Transverse colon (tissue), 4 donors: ENCODE results near the gene GUCY1B1. TPM values are rescaled to one million over a fixed set of nuclear protein-coding genes. Genes with fewer than 3 reads are reported as not detected.

Experiments used
- DNase-seq: peaks from one replicate; pipeline ENCODE4 v3.0.0-alpha.2; 2019
- H3K27ac ChIP-seq, 4 donors: fragments of 200-600 bp; sonication (generic); 2 replicates each; pipeline ENCODE4 v1.5.1; 2016 to 2018; ENCODE audit warnings: inconsistent platforms in 4 of 4
- H3K27me3 ChIP-seq: fragments of 200-600 bp; sonication (generic); 2 replicates; pipeline ENCODE4 v1.5.1; 2017; ENCODE audit warnings: inconsistent platforms
- H3K36me3 ChIP-seq, 4 donors: fragments of 200-600 bp; sonication (generic); 2 replicates each; pipeline ENCODE4 v1.5.1; 2017 to 2019; ENCODE audit warnings: inconsistent platforms in 4 of 4
- H3K4me1 ChIP-seq, 4 donors: fragments of 200-600 bp; sonication (generic); 2 replicates each; pipeline ENCODE4 v1.5.1; 2017 to 2020; ENCODE audit warnings: inconsistent platforms in 4 of 4
- H3K4me3 ChIP-seq, 4 donors: fragments of 200-600 bp; sonication (generic); 1 replicate in 1 of 4; 2 replicates in 3 of 4; pipeline versions ENCODE4 v1.5.1 to v1.6.1; 2017 to 2019; ENCODE audit warnings: inconsistent platforms in 4 of 4
- H3K9me3 ChIP-seq, 2 donors: fragments of 200-600 bp; sonication (generic); 2 replicates each; pipeline ENCODE4 v1.5.1; 2017 to 2019; ENCODE audit warnings: inconsistent platforms in 2 of 2
- CTCF ChIP-seq, 5 experiments: fragments of 200-600 bp in 3 of 5; fragments of 450-650 bp in 2 of 5; sonication (generic) in 3 of 5; IDR thresholded peaks; 1 replicate in 2 of 5; 2 replicates in 3 of 5; pipeline ENCODE4 v1.5.1; 2016 to 2017; ENCODE audit warnings: antibody characterized with exemption in 5 of 5, inconsistent platforms in 3 of 5, mild to moderate bottlenecking in 2 of 5, moderate library complexity in 1 of 5
- EP300 ChIP-seq: sonication (generic); formaldehyde crosslinking; IDR thresholded peaks from one replicate; pipeline ENCODE4 v1.6.1; 2017; ENCODE audit warnings: antibody characterized with exemption, low read depth
- POLR2A ChIP-seq: fragments of 450-650 bp; IDR thresholded peaks from one replicate; pipeline ENCODE4 v1.6.1; 2016; ENCODE audit warnings: antibody characterized with exemption, mild to moderate bottlenecking, moderate library complexity
- POLR2AphosphoS5 ChIP-seq, 3 donors: sonication (generic); formaldehyde crosslinking; IDR thresholded peaks; one replicate each; pipeline ENCODE4 v1.6.1; 2016; ENCODE audit warnings: antibody characterized with exemption in 3 of 3
- WGBS, 2 donors: methylation state at CpG; one replicate each; pipeline ENCODE4 v1.1.5; 2018; ENCODE audit warnings: low coverage in 1 of 2; 5-methylcytosine and 5-hydroxymethylcytosine counted together
- in situ Hi-C, 4 donors: fragments of 200-750 bp; cut with MboI; loops; one replicate each; pipeline versions ENCODE4 v1.15.0 to v1.15.1; 2017; ENCODE audit warnings: low sequenced_read_pairs in 3 of 4, low pct_ligation_motif_present in 1 of 4, low pct_unique_long_range_greater_than_20kb in 1 of 4
- intact Hi-C: fragments of 100-400 bp; cut with DNase I; formaldehyde crosslinking; loops from one replicate; pipeline ENCODE4 v1.15.1; 2023; ENCODE audit warnings: low total_unique reads
- total RNA-seq, 4 donors: library from RNA; depleted of rRNA; stranded (reverse); fragments of >200 nt; gene quantifications; one replicate each; pipeline ENCODE4 v1.1.0, GENCODE V29; 2016

The GUCY1B1 gene
- total RNA-seq, 4 donors from 2014 or later, result 6.0 to 20.3 (median 10.6) TPM

- in situ Hi-C loops (no loop called here), intact Hi-C loops (no loop called here)
- Histone ChIP-seq H3K36me3 (no peaks in the 10 kb centered on the region), H3K27ac (no peak overlapping the region), H3K27me3 (no peaks in the 10 kb centered on the region), H3K4me3 (no peak overlapping the region), H3K9me3 (no peaks in the 10 kb centered on the region), H3K4me1 (no peaks in the 10 kb centered on the region)
- DNase-seq, result no peak
- WGBS, 2 donors, result 80 to 93% methylated on average over 1 of the region's 1 CpG
- TF ChIP-seq EP300 (no peak), CTCF (IDR thresholded peaks at IDR 0.05) (no peak), POLR2AphosphoS5 (IDR thresholded peaks at IDR 0.05) (no peak), POLR2A (no peak)
These were observed 17.3 kb upstream of the GUCY1B1 start for GRCh38 chr4:155741546-155741945.

- no peak for DNase-seq
- Histone ChIP-seq H3K4me3 (no peak overlapping the region), H3K4me1 (no peaks in the 10 kb centered on the region), H3K27ac (no peak overlapping the region), H3K36me3 (no peaks in the 10 kb centered on the region), H3K9me3 (no peaks in the 10 kb centered on the region), H3K27me3 (no peaks in the 10 kb centered on the region)
- TF ChIP-seq CTCF (IDR thresholded peaks at IDR 0.05) (no peak), EP300 (no peak), POLR2A (no peak), POLR2AphosphoS5 (IDR thresholded peaks at IDR 0.05) (no peak)
- in situ Hi-C loops, result no loop called here
- intact Hi-C loops, result no loop called here
- 54% methylated on average over 3 of the region's 3 CpGs; no CpG with 5 or more reads in 1 of the 2 donors for WGBS, 2 donors
These were observed 16.4 kb upstream of the GUCY1B1 start for GRCh38 chr4:155742310-155743015.

- WGBS, 2 donors, result 69 to 77% methylated on average over 4 to 5 of the region's 5 CpGs
- H3K27me3 ChIP-seq, result no peaks in the 10 kb centered on the region
- in situ Hi-C loops (no loop called here), intact Hi-C loops (no loop called here)
- H3K36me3 ChIP-seq, result no peaks in the 10 kb centered on the region
- no peak overlapping the region for H3K27ac ChIP-seq
- H3K9me3 ChIP-seq, result no peaks in the 10 kb centered on the region
- TF ChIP-seq POLR2AphosphoS5 (IDR thresholded peaks at IDR 0.05) (no peak), POLR2A (no peak), EP300 (no peak), CTCF (IDR thresholded peaks at IDR 0.05) (no peak)
- no peak overlapping the region for H3K4me3 ChIP-seq
- no peak for DNase-seq
- H3K4me1 ChIP-seq, result no peaks in the 10 kb centered on the region
These were observed 12.8 kb upstream of the GUCY1B1 start for GRCh38 chr4:155745984-155746383.

- no peak overlapping the region for H3K27ac ChIP-seq
- no peaks in the 10 kb centered on the region for H3K36me3 ChIP-seq
- no peaks in the 10 kb centered on the region for H3K27me3 ChIP-seq
- H3K4me1 ChIP-seq, result no peaks in the 10 kb centered on the region
- 80 to 83% methylated on average over 1 to 2 of the region's 2 CpGs for WGBS, 2 donors
- no peak overlapping the region for H3K4me3 ChIP-seq
- no peaks in the 10 kb centered on the region for H3K9me3 ChIP-seq
- TF ChIP-seq EP300 (no peak), CTCF (IDR thresholded peaks at IDR 0.05) (no peak), POLR2A (no peak), POLR2AphosphoS5 (IDR thresholded peaks at IDR 0.05) (no peak)
- DNase-seq, result no peak
- in situ Hi-C loops, result no loop called here
- intact Hi-C loops, result no loop called here
These were observed 10.8 kb upstream of the GUCY1B1 start for GRCh38 chr4:155748039-155748438.
